Prostate gland (tissue), 2 donors: ENCODE data around the gene CLN5. TPM values are rescaled to one million over a fixed set of nuclear protein-coding genes. Genes with fewer than 3 reads are reported as not detected.

Source experiments
- DNase-seq: peaks from one replicate; pipeline ENCODE4 v3.0.0-alpha.2; 2019; ENCODE audit warnings: low spot score
- H3K27ac ChIP-seq, 2 donors: fragments of 200-600 bp; sonication (generic); 2 replicates each; pipeline ENCODE4 v1.5.1; 2017 to 2019
- H3K27me3 ChIP-seq: fragments of 200-600 bp; sonication (generic); replicated peaks from 2 replicates; pipeline ENCODE4 v1.5.1; 2019; ENCODE audit not compliant: insufficient read depth
- H3K36me3 ChIP-seq, 2 donors: fragments of 200-600 bp; sonication (generic); 1 replicate in 1 of 2; 2 replicates in 1 of 2; pipeline versions ENCODE4 v1.5.1 to v1.8.1; 2017 to 2019
- H3K4me1 ChIP-seq: fragments of 200-600 bp; sonication (generic); replicated peaks from 2 replicates; pipeline ENCODE4 v1.5.1; 2019
- H3K4me3 ChIP-seq, 2 donors: fragments of 200-600 bp; sonication (generic); 2 replicates each; pipeline ENCODE4 v1.5.1; 2017 to 2019
- H3K9me3 ChIP-seq: fragments of 200-600 bp; sonication (generic); 2 replicates; pipeline ENCODE4 v1.5.1; 2017
- CTCF ChIP-seq, 4 experiments: fragments of 200-600 bp in 2 of 4; fragments of 450-650 bp in 2 of 4; sonication (generic) in 2 of 4; IDR thresholded peaks; 1 replicate in 3 of 4; 2 replicates in 1 of 4; pipeline ENCODE4 v1.5.1; 2016 to 2019; ENCODE audit warnings: antibody characterized with exemption in 4 of 4, mild to moderate bottlenecking in 2 of 4, moderate library complexity in 2 of 4
- POLR2A ChIP-seq: fragments of 450-650 bp; IDR thresholded peaks from one replicate; pipeline ENCODE4 v1.6.1; 2016; ENCODE audit warnings: antibody characterized with exemption, mild to moderate bottlenecking
- POLR2AphosphoS5 ChIP-seq: sonication (generic); formaldehyde crosslinking; IDR thresholded peaks from one replicate; pipeline ENCODE4 v1.6.1; 2017; ENCODE audit warnings: antibody characterized with exemption
- WGBS: methylation state at CpG from one replicate; pipeline ENCODE4 v1.1.5; 2018; 5-methylcytosine and 5-hydroxymethylcytosine counted together
- intact Hi-C: fragments of 100-400 bp; cut with DNase I; formaldehyde crosslinking; loops from one replicate; pipeline ENCODE4 v1.14.2; 2022
- total RNA-seq, 2 donors: library from RNA; depleted of rRNA; stranded (reverse); fragments of >200 nt; gene quantifications; one replicate each; pipeline ENCODE4 v1.1.0, GENCODE V29; 2016

Gene CLN5
- total RNA-seq, result 10 to 100 TPM; 27.1 to 34.3 TPM

- Histone ChIP-seq H3K36me3 (no peaks in the 10 kb centered on the region), H3K4me1 (no peaks in the 10 kb centered on the region), H3K27me3 (peaks cover 1% of the 10 kb centered on the region), H3K4me3 (peak within 1 kb of the TSS; percentile 63 to 92), H3K9me3 (no peaks in the 10 kb centered on the region), H3K27ac (peak within 1 kb of the TSS; percentile 85 to 91)
- WGBS, result 2% methylated on average over 47 of the region's 73 CpGs
- TF ChIP-seq POLR2A, result peak; percentile 97
- peak; percentile 94 for TF ChIP-seq POLR2AphosphoS5
- TF ChIP-seq CTCF (IDR thresholded peaks at IDR 0.05), result peak in 3 of 4 experiments; percentile 14 to 42 (median 41)
- peak; percentile 91 for DNase-seq
- intact Hi-C loops, result loop anchor here (2.0 kb wide), 1 partner anchor 35 kb away; the partner anchor contains the start of gene FBXL3
Observed at GRCh38 chr13:76991796-76992547, at the start of gene CLN5. CLN5 (plus strand) TSS chr13:76992081; CDS start chr13:76992099, 18 bp downstream.

GRCh38 chr13:76942363-76942762, 49.5 kb upstream of the CLN5 start:
- Histone ChIP-seq H3K36me3 (no peaks in the 10 kb centered on the region), H3K27ac (no peak overlapping the region), H3K27me3 (no peaks in the 10 kb centered on the region), H3K4me3 (no peak overlapping the region), H3K4me1 (no peaks in the 10 kb centered on the region), H3K9me3 (no peaks in the 10 kb centered on the region)
- intact Hi-C loops, result no loop called here
- DNase-seq, result no peak
- WGBS, result 92% methylated on average over 4 of the region's 4 CpGs
- TF ChIP-seq POLR2AphosphoS5 (no peak), CTCF (IDR thresholded peaks at IDR 0.05) (no peak), POLR2A (no peak)

- Histone ChIP-seq H3K36me3 (no peaks in the 10 kb centered on the region), H3K4me3 (no peak overlapping the region), H3K27me3 (no peaks in the 10 kb centered on the region), H3K27ac (no peak overlapping the region), H3K9me3 (no peaks in the 10 kb centered on the region), H3K4me1 (no peaks in the 10 kb centered on the region)
- WGBS, result 61% methylated on average over 2 of the region's 2 CpGs
- intact Hi-C loops, result no loop called here
- no peak for DNase-seq
- TF ChIP-seq POLR2A (no peak), CTCF (IDR thresholded peaks at IDR 0.05) (no peak), POLR2AphosphoS5 (no peak)
Observed at GRCh38 chr13:76943646-76944045, 48.2 kb upstream of the CLN5 start.

GRCh38 chr13:76944456-76944855, 47.4 kb upstream of the CLN5 start:
- Histone ChIP-seq H3K4me3 (no peak overlapping the region), H3K27ac (no peak overlapping the region), H3K27me3 (no peaks in the 10 kb centered on the region), H3K9me3 (no peaks in the 10 kb centered on the region), H3K4me1 (no peaks in the 10 kb centered on the region), H3K36me3 (no peaks in the 10 kb centered on the region)
- TF ChIP-seq CTCF (IDR thresholded peaks at IDR 0.05) (no peak), POLR2AphosphoS5 (no peak), POLR2A (no peak)
- intact Hi-C loops, result no loop called here
- DNase-seq, result no peak
- WGBS, result 84% methylated on average over 4 of the region's 4 CpGs

GRCh38 chr13:76948149-76948548, 43.7 kb upstream of the CLN5 start, which contains the start of gene ACOD1:
ACOD1 (plus strand) TSS chr13:76948511; CDS start chr13:76948559, 48 bp downstream.
- no peak for DNase-seq
- Histone ChIP-seq H3K4me3 (no peak within 1 kb of the TSS), H3K4me1 (no peaks in the 10 kb centered on the region), H3K36me3 (no peaks in the 10 kb centered on the region), H3K27ac (no peak within 1 kb of the TSS), H3K9me3 (no peaks in the 10 kb centered on the region), H3K27me3 (peaks cover 6% of the 10 kb centered on the region)
- intact Hi-C loops, result no loop called here
- TF ChIP-seq POLR2AphosphoS5, result no peak
- TF ChIP-seq POLR2A, result no peak
- no peak for TF ChIP-seq CTCF (IDR thresholded peaks at IDR 0.05)
- WGBS, result 83% methylated on average over 2 of the region's 2 CpGs
